Placental epithelial cell (primary cell): Measurements from ENCODE around the gene PRCC. TPM values are rescaled to one million over a fixed set of nuclear protein-coding genes. Genes with fewer than 3 reads are reported as not detected.

Source experiments
- total RNA-seq: library from RNA; depleted of rRNA; stranded (reverse); fragments of >200 nt; gene quantifications from 2 replicates; pipeline ENCODE4 v1.2.3, GENCODE V29; 2012

Gene PRCC, protein sequence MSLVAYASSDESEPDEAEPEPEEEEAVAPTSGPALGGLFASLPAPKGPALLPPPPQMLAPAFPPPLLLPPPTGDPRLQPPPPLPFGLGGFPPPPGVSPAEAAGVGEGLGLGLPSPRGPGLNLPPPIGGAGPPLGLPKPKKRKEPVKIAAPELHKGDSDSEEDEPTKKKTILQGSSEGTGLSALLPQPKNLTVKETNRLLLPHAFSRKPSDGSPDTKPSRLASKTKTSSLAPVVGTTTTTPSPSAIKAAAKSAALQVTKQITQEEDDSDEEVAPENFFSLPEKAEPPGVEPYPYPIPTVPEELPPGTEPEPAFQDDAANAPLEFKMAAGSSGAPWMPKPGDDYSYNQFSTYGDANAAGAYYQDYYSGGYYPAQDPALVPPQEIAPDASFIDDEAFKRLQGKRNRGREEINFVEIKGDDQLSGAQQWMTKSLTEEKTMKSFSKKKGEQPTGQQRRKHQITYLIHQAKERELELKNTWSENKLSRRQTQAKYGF
- total RNA-seq = 21.2 and 34.5 TPM in 2 replicates

DNA sequence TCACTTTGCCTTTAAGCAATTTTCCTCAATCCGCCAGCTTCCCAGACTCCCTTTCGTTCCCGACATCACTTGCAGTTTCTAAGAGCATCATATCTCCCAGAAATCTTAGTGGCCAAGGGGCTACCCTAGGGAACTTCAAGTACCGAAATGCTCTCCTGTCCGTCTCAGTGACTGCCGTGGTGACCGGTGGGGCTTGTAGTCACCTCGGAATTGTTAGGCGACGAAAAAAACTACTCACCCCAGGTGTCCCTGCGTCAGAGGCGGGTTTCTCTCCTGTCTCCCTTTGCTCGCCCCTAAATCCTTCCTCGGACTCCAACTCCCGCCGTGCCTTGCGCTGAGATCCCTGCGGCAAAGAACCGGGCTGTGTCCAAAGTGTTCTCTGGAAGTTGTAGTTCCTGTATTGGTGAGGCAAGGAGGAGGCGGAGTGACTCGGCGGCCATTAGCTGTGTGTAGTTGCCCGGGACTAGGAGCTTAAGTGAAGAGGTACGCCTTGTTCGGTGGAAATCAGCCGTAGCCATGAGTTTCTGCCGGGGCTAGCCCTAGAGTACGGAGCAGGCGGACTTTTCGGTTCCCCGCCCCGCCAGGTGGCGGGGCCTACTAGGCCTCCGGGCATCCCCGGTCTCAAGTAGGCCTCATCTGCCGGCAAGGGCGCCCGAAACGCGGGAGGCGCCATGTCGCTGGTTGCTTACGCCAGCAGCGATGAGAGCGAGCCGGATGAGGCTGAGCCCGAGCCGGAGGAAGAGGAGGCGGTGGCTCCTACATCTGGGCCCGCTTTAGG is at the start of gene PRCC:
Gene PRCC, plus strand, starts transcription at position 435 of the 778 bp plus-strand sequence. Its CDS starts 237 bp downstream, at position 672.

DNA sequence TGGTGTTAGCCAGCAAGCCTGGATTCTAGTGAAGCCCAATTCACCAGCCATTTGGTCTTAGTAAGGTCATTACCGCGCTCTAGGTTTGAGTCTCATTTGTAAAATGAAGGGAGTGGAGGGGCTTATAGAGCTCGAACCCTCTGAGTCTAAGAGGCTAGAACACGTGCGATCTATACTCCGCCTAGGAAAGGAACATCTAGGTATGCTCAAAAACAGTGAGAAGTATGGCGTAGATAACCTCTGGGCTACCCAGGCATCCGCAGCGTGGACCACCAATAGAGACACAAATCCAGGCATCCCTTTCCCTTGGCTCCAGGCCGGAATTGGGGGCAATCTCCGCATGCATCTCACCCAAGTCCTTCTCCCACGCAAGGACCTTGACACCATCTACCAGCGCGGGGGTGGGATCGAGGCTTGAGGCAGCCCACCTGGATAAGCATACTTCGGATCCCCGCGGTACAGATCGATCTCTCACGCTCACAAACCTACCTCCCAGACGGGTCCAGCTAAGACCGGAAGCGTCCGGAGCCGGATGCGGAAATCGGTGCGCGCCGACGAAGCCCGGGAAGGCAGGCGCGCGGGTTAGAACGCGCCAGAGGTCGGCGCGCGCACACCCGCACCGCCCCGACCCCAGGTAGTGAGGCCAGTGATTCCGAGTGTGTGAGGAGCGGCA is 39.3 kb upstream of the PRCC start, which contains the start of gene METTL25B:
Gene METTL25B, plus strand, starts transcription at position 544 of the 673 bp plus-strand sequence. CDS start 636 bp downstream, outside the sequence.

GRCh38 chr1:156728599-156729462 is 38.5 kb upstream of the PRCC start, which contains the start of gene ISG20L2:
Gene ISG20L2, minus strand, starts transcription at chr1:156728766. Its CDS starts 1,114 bp downstream, at chr1:156727652.

GRCh38 chr1:156740741-156741480 is 26.4 kb upstream of the PRCC start, which contains the start of gene MRPL24:
Gene MRPL24, minus strand, starts transcription at chr1:156741088. Its CDS starts 2,384 bp downstream, at chr1:156738704.

GRCh38 chr1:156751451-156751756 is 15.9 kb upstream of the PRCC start, which contains the start of gene HDGF:
Gene HDGF, minus strand, starts transcription at chr1:156751675. Its CDS starts 246 bp downstream, at chr1:156751429.

DNA sequence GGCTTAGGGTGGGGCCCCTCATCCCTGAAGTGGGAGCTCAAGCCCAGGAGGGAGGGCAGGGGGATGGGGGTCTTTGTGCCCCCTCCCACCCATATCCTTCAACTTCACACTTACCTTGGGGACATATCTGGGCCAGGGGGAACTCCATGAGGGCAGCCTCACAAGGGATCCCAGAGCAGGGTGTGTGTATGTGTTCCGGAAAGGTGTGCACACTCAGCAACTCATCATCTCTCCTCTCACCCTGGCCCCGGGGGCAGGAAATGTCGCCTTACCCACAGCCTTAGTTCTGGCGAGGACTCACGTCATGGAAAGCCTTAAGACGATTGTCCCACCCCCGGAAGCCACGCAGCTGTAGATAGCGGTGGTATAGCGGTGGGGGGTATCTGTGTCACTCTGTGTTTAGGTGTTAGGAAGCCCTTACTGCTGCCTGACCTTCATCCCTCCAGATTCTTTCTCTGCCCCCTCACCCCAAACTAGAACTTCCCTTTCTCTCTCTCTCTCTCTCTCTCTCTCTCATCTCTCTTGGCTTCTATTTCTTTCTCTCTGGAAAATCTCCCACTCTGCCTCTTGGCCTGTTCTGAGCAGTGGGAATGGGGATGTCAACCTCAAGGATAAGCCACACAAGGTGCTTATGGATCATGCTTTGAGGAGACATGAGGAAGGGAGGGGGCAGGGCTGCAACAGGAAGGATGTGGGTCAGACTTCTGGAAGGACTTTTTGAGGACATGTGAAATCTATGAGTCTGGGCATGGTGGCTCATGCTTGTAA is 49.4 kb downstream of the PRCC start, which contains the start of gene SH2D2A:
Gene SH2D2A, minus strand, starts transcription at position 288 of the 768 bp plus-strand sequence. Its CDS starts 140 bp downstream, at position 148.

Other genes with a start within 250 kb of the PRCC start
- gene IQGAP3, start 195.0 kb upstream of the PRCC start, total RNA-seq = 4.3 and 18.7 TPM in 2 replicates
- gene TTC24, start 187.8 kb upstream of the PRCC start, total RNA-seq = not detected in 2 replicates
- 35.7 and 82.3 TPM in 2 replicates for gene NAXE, start 175.8 kb upstream of the PRCC start, total RNA-seq
- 5.9 and 18.8 TPM in 2 replicates for gene GPATCH4, start 166.1 kb upstream of the PRCC start, total RNA-seq
- gene HAPLN2, start 148.1 kb upstream of the PRCC start, total RNA-seq = not detected in 2 replicates
- under 0.01 TPM in 1 of 2 replicates, not detected in the other for gene BCAN, start 125.4 kb upstream of the PRCC start, total RNA-seq
- gene NES, start 90.1 kb upstream of the PRCC start, total RNA-seq = 0.65 and 2.7 TPM in 2 replicates
- gene CRABP2, start 62.0 kb upstream of the PRCC start, total RNA-seq = 129 and 609 TPM in 2 replicates
- gene METTL25B, start 39.1 kb upstream of the PRCC start, total RNA-seq = 14.5 and 20.4 TPM in 2 replicates
- gene ISG20L2, start 38.8 kb upstream of the PRCC start, total RNA-seq = 31.1 and 34.2 TPM in 2 replicates
- 11.8 and 26.8 TPM in 2 replicates for gene MRPL24, start 26.4 kb upstream of the PRCC start, total RNA-seq
- 148 and 194 TPM in 2 replicates for gene HDGF, start 15.9 kb upstream of the PRCC start, total RNA-seq
- gene SH2D2A, start 49.3 kb downstream of the PRCC start, total RNA-seq = 1.2 TPM in 1 of 2 replicates, not detected in the other
- under 0.01 TPM in 1 of 2 replicates, not detected in the other for gene INSRR, start 91.6 kb downstream of the PRCC start, total RNA-seq
- under 0.01 TPM in 1 of 2 replicates, not detected in the other for gene NTRK1, start 93.3 kb downstream of the PRCC start, total RNA-seq
- gene PEAR1, start 126.2 kb downstream of the PRCC start, total RNA-seq = 1.6 and 3.3 TPM in 2 replicates
- under 0.01 TPM in 1 of 2 replicates, not detected in the other for gene LRRC71, start 153.1 kb downstream of the PRCC start, total RNA-seq